GM18873 (cell line): ENCODE measurements around the gene RAB40AL.

Experiments used
- ATAC-seq: cut with Tn5 transposase; IDR thresholded peaks from one replicate; pipeline ENCODE4 v1.9.1; 2021; ENCODE audit warnings: mild to moderate bottlenecking, moderate library complexity, moderate number of reproducible peaks; ENCODE audit not compliant: unreplicated experiment, low FRiP score

RAB40AL gene

DNA sequence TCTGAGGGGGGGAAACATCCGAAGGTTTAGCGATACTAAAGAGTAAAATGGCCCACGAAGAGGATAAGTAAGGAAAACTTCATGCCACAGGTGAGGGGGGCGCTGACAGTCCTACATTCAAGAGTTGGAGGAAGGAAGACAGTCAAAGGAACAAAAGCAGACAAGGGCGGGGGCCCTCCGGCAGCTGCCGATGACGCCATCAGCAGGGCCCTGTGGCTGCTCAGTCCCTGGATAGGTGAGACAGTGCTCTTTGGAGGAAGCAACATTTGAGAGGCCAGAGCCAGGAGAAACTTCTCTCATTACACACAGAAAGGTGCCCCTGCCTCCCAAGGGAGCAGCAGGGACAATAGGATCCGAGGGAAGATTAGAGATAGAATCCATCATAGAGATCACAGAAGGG lies 41.5 kb downstream of the RAB40AL start:
- ATAC-seq = no peak

DNA sequence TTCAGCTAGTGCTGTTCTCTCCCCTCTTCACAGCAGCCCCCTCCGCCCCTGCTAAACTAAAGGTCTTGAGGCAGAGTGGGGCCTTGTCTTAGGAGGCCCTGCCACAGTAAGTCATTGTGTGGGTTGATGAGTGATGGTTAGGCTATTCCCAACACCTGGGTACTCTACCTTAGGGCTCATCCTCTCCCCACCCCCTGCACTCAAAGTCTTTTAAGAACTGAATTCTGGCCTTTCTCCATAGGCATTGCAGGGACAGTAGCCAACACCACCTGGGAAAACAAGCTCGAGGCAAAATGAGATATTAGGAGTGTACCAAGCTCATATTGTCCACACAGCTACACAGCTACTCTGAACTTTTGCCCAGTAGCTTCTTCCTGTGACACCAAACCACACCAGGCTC lies 42.5 kb downstream of the RAB40AL start:
- no peak for ATAC-seq

DNA sequence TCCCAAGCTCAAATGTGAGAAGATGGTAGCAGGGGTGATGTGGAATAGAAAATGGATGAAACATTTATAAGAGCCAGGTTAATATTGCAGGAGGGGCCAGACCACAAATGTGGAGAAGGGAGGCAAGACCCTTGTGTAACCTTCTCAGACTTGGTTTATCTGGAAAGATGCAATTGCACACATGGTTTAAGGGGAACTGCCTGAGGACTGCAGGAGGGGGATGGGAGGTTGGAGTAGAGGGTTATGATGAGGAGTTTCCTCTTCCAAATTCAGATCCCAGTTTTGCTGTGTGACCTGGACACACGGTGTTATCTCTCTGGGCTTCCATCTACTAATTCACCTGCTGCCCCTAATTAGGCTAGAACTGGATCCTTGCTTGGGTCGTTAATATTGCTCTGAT lies 46.1 kb downstream of the RAB40AL start:
- no peak for ATAC-seq

DNA sequence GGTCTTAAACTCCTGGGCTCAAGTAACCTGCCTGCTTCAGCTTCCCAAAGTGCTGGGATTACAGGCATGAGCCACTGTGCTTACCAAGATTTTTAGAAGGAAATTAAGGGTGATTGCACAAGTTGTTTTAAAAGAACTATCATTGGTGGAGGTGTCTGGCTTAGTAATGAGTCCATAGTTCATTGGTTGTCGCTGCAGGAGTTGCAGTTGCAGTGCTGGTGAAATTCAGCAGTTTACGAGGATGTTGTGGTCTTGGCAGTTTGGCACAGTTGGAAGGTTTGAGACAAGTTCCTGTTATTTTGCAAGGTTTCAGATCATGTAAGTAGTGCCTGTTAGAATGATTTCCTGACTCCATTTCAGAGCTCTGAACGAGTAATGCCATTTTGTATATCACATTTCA lies 48.1 kb downstream of the RAB40AL start:
- ATAC-seq = no peak
